Adrenal gland (tissue), 5 donors: ENCODE results near the gene ADGRF3.

ENCODE experiments used
- POLR2A ChIP-seq, 2 donors: fragments of 450-650 bp; IDR thresholded peaks; one replicate each; pipeline ENCODE4 v1.6.1; 2017; ENCODE audit warnings: antibody characterized with exemption in 2 of 2, mild to moderate bottlenecking in 2 of 2, moderate library complexity in 1 of 2
- TF ChIP-seq, protein P1 (sequence below), 6 experiments: fragments of 450-650 bp in 4 of 6; fragments of 200-600 bp in 2 of 6; sonication (generic) in 1 of 6; IDR thresholded peaks; 1 replicate in 5 of 6; 2 replicates in 1 of 6; pipeline versions ENCODE4 v1.5.1 to v1.8.0; 2016 to 2021; ENCODE audit warnings: antibody characterized with exemption in 6 of 6, mild to moderate bottlenecking in 2 of 6, moderate library complexity in 1 of 6
- donor health status: DM: no; HTN: no; CAD: no.

DNA sequence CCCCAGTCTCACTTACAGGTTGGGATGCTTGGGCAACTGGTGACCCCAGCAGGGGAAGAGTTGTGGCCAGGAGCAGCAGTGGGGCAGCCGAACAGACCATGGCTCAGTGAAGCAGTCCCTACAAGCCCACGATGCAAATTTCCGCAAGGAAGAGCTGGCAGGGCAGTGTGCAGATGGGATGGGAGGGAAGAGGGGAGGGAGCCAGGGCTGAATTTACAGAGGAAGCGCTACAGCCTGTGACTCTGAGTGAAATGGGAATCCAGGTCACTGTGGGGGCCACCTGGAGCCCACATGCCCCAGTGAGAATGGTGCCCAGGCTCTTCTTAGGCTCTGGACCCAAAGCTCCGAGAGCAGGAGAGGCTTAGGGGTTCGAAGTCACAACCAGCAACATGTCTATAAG lies 27.6 kb downstream of the ADGRF3 start:
- TF ChIP-seq POLR2A (IDR thresholded peaks at IDR 0.05) = no peak
- TF ChIP-seq, protein P1, sequence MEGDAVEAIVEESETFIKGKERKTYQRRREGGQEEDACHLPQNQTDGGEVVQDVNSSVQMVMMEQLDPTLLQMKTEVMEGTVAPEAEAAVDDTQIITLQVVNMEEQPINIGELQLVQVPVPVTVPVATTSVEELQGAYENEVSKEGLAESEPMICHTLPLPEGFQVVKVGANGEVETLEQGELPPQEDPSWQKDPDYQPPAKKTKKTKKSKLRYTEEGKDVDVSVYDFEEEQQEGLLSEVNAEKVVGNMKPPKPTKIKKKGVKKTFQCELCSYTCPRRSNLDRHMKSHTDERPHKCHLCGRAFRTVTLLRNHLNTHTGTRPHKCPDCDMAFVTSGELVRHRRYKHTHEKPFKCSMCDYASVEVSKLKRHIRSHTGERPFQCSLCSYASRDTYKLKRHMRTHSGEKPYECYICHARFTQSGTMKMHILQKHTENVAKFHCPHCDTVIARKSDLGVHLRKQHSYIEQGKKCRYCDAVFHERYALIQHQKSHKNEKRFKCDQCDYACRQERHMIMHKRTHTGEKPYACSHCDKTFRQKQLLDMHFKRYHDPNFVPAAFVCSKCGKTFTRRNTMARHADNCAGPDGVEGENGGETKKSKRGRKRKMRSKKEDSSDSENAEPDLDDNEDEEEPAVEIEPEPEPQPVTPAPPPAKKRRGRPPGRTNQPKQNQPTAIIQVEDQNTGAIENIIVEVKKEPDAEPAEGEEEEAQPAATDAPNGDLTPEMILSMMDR (IDR thresholded peaks at IDR 0.05) = no peak
